Mesenteric fat pad (tissue), 1 donor: ENCODE data around the gene CHI3L2. TPM values are rescaled to one million over a fixed set of nuclear protein-coding genes. Genes with fewer than 3 reads are reported as not detected.
A peak's percentile ranks its signal among the peaks of the same experiment; 100 is the strongest.
"Not testable (repeated sequence)": the region's sequence is repeated elsewhere in the genome, so short reads cannot be mapped to it uniquely, and the experiment has no call there.

Source experiments
- DNase-seq: peaks from one replicate; pipeline ENCODE4 v3.0.0-alpha.2; 2020; ENCODE audit warnings: low spot score
- total RNA-seq: library from RNA; stranded (reverse); fragmentation: NEBNext Ultra II Directional; extraction: Animal tissue kit (Norgen Biotek cat#: 25700); gene quantifications from one replicate; pipeline ENCODE4 v1.2.1, GENCODE V29; 2021
- donor health status: DM: yes; HTN: yes; CAD: no.

The CHI3L2 gene
- total RNA-seq, 1 donor from 2014 or later: 12.4 TPM

DNA sequence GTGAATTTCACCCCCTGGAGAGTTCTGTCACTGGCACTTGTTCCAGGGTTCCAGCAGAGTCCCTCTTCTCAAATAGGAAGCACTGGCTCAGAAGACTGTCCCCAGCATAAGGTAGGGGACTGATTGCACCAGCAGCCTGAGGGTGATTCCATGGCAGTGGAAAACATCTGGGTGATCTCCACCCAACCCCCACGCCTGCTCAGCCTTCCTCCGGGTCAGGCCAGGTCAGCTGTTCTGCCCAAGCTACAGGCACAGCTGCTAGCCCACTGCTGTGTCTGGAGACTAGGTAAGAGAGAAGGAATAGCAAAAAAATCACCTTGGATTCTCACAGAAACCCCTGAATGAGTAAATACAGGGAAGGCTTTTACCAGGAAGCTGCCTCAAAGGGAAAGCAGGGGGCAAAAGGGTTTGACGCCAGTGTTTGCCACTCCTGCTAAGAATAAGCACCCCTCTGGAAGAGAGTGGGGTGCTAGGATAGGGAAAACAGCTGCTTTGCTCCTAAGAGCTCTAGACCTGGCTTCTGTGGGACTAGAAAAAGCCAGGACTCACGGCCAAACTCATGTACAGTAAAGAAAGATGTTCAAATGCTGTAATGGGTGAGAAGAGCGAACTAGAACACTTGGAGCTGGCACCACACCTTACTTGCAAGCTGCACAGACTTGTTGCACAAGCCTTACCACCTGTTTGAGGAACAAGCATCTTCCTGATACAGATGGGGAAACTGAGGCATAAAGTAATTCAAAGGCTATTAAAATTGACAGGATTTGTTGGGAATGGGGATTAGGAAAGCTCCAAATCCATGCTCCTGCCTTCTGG is 26.0 kb upstream of the CHI3L2 start:
- no peak for DNase-seq

DNA sequence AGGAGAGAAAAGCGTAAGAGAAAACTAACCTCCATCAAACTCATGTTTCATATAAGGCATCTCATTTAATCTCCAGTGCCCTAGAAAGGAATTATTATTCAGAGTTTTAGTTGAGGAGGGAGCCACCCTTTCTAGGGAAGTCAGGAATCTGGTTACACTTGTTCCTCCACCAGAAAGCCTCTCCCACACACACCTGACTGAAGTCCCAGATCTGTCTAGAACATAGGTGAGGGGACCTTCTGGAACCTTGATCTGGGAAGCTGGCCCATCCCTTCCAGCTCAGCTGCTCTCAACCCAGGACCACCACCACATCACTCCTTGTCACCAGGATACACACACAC is 25.2 kb upstream of the CHI3L2 start:
- no peak for DNase-seq

DNA sequence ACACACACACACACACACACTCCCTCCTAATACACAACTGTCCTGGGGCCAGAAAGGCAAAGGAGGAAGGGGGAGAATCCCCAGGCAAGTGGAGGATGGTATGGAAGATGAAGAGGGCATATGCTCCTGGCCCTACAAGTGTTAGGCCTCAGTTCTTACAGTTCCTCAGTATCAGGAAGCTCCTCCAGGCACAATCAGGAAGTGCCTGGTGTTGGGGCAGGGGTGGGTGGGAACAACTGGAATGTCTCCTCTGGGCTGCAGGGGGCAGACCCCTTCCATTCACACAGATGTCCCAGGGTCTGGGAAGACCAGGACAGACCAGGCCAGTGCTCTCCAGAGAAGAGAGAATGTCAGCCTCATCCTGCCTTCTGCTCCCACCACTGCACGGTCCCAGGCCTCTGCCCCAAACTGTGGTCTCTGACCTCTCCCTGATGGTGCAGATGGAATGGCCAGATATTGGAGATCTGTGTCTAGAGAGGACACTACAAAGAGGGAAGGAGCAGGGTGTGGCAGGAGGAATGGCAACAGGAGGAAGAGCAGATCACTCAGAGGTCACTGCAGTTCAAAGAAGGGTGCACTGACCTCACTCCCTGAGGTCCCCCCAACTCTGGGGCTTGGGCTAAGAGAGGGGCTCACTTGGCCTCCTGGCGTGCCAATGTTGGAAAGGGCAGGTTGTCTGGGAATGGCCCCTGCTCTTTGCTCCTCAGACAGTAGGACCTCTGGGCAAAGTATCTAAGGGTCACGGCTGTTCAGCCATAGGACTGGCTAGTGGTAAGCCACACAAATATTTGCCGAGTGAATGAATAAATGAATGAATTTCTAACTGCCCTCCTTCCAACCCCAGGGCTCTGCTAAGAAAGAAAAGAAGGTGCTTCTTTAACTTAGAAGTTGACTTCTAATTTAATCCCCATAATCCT is 24.5 kb upstream of the CHI3L2 start:
- no peak for DNase-seq

DNA sequence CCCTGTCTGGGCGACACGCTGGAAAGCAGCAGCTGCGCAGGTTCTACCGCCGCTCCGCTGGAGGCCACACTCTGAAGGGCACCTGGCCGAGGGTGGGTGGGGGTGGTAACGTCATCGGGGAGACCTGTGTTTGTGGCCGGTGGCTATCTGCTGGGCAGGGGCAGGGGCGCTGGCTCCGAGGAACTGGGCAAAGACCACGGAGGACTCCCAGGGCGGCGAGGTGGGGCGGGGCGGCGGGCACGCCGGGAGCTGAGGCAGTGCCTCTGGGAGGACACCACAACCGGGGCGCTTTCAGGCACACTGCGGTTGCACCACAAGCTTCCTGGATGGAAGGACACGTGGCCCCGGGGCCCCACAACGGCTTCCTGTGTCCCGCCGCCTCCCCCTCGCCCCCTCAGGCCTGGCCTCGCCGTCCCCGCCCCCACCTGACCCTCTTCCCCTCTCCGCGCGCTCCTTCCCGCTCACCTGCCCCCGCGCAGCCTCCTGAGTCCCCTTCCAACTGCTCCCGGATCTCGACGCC is 23.8 kb upstream of the CHI3L2 start:
- no peak for DNase-seq

GRCh38 chr1:111204201-111204982 is 23.1 kb upstream of the CHI3L2 start:
- peak; percentile 91 for DNase-seq

DNA sequence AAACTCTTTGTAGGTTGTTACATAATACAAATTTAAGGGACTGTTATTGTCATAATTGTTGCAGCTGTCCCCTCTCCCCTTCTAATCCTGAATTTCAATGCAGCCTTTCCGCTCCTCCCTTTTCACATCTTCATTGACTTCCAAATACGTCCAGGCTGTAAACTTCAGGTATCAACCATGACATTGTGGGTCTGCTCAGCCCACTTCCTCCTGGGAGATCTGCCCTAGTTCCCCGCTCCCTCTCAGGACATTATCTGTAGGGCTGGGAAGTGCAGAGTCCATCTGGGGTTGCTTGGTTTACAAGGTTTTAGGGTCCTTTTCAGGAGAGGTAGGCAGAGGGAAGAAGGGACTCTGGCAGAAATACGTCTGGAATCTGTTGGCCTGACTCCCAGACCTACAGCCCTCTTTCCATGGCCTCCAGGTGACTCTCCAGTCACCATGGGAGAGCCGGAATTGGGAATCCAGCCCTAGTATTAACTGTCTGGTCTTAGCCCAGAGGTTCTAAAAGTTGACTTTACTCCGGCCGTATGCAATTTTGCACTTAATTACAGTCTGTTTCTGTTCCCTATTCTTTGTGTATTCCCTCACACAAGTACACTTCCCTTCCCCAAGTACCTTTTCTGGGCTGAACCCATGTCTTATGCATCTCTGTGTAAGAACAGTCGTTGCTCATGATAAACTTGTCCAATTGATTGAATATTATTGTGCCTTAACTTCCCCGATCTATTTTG is 22.4 kb upstream of the CHI3L2 start:
- no peak for DNase-seq

DNA sequence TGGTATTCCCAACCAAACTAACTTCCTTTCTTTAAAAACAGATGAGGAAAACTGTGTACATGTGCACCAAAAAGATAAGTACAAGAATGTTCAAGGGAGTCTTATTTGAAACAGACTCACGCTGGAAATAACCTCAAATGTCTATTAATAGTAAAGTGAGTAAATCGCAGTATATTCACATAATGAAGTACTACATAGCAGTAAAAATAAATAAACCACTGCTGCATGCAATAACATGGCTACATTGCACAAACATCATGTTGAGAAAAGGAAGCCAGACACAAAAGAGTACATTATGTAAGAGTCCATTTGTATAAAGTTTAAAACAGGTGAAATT is 21.8 kb upstream of the CHI3L2 start:
- no peak for DNase-seq

DNA sequence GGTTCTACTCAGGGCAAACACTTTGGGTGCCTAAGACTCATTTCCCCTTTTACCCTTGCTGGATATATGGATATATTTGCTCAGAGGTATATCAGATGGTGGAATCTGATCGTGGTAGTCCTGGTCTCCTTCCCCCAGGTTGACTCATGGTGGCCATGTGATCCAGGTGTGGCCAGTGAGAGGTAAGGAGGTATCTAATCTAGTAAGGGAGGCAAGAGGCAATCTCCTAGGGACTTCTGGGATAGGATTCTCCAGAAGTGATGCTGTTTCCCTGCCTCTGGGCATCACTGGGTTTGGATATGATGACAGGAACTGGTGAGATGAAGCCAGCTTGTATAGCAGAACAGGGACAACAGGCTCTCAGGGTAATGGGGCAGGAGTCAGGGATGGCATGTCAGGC is 18.6 kb upstream of the CHI3L2 start:
- no peak for DNase-seq

DNA sequence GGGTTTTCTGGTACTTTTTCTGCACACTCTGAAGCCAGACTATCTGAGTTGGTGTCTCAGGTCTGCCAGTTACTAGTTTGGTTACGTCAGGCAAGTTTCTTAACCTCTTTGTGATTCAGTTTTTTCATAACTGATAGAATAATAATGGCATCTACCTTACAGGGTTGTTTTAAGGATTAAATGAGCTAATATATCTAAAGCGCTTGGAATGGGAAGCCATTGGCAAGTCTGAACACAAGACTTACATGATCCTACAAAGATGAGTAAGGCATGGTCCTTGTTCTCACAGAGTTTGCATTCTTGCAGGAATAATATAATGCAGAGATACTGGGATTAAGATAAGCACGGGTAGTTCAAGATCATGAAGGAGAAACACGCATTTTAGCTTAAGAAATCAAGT is 17.9 kb upstream of the CHI3L2 start:
- DNase-seq: no peak

- no peak for DNase-seq
Measured at GRCh38 chr1:111211921-111212320, 15.6 kb upstream of the CHI3L2 start.

DNA sequence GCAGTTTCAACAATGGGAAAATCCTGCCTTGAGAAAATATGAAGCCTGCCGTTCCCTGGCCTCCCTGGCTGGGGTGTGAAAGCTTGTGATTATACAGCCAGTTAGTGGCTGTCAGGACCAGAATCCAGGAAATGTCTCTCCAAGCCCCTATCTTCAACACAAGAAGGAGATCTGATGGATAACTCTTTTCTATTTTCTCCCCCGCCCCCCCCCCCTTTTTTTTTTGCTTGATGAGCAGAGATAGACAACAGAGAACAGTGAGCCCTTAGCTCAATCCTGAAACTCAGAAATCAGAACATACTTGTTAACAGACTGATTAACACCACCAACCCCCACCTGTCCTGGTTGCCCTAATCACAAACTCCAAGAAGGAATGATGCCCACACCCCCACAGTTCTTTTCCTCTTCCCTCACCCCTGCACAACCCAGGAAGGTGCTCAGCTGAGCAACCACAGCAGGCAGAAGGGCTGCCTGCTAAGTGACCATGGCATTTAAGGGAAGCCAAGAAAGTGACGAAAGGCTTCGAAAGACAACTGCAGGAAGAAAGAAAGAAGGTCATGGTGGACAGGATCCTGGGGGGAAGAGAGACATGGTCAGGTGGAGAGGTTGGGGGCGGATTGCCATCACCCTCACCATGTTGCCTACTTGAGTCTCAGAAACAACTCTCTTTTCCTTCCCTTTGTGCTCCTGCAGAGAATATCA is 14.7 kb upstream of the CHI3L2 start:
- no peak for DNase-seq

DNA sequence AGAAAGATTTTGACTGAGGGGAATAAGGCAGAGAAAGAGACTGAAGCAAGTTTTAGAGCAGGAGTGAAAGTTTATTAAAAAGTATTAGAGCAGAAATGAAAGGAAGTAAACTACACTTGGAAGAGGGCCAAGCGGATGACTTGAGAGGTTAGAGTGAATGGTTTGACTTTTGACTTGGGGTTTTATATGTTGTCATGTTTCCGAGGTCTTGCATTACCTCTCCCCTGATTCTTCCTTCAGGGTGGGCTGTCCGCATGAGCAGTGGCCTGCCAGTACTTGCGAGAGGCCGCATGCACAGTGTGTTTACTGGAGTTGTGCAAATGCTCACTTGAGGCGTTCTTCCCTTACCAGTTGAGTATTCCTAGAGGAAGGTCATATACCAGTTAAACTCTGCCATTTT is 14.1 kb upstream of the CHI3L2 start:
- DNase-seq: no peak

GRCh38 chr1:111214074-111214801 is 13.3 kb upstream of the CHI3L2 start:
- DNase-seq: no peak

DNA sequence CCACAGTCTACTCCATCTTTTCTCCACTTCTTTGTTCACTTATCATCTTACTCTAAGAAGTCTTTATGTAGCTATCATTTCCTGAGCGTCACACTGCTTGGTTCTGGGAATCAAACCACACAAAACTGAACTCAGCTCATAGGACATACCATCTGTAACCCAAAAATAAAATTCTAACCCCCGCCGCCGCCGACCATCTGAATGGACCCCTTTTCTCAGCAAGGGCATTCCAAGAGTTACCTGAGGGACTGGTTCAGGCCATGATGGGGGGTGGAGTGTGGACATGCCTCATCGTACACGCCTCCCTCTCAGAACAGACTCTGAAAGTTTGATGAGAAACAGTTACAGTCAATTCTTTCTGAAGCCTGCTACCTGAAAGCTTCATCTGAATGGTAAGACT is 12.6 kb upstream of the CHI3L2 start:
- no peak for DNase-seq

GRCh38 chr1:111215285-111215684 is 12.2 kb upstream of the CHI3L2 start:
- not testable (repeated sequence) for DNase-seq

DNA sequence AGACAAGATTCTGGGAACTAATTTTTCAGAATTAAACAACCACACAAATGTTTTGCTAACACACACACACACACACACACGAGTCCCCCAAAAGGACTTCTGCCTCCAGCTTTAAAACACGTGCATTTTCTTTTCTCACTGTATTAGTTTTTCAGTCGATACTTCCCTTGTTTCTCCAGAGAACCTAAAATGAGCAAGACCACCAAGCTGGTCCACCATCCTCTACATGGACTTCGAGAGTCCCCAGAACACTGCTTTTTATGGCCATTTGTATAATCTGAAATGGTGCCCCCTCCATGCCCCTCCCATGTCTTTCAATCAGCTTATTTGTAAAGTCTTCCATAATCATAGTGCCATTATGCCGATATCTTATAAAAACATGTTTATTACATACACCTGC is 10.8 kb upstream of the CHI3L2 start:
- DNase-seq: no peak

GRCh38 chr1:111217183-111217910 is 10.2 kb upstream of the CHI3L2 start:
- no peak for DNase-seq

DNA sequence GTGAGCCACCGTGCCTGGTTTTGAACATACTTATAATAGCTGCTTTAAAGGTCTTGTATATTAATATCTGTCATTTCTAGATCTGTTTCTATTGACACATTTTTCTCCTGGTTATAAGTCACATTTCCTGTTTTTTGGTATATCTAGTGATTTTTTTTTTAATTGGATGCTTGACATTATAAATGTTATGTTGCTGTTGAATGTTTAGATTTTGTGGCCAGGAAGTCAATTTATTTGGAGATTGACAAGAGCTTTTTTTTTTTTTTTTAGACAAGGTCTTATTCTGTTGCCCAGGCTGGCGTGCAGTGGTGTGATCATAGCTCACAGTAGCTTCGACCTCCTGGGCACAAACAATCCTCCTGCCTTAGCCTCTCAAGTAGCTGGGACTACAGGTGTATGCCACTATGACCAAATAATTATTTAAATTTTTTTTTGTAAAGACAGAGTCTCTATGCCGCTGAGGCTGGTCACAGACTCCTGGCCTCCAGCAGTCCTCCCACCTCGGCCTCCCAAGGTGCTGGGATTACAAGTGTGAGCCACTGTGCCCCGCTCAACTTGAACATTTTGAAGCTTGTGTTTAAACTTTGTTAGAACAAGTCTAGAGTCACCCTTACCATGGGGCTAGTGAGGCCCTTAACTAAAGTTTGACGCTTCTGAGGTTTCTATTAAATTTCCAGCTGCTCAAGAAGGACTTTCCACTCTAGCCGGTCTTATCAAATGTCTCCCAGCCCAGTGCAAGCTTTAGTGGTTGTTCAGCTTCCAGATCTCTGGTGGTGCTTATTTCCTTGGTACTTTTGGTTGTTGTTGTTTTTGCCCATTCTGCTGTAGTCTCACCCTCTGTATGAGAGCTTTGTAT is 8.6 kb upstream of the CHI3L2 start:
- no peak for DNase-seq
